Mesenchymal stem cell (in vitro differentiated cells and primary cell): ENCODE results near the gene NEUROD6.

Experiments used
- DNase-seq: peaks from one replicate; pipeline ENCODE4 v3.0.0-alpha.2; 2013
- H2AFZ ChIP-seq: one replicate; pipeline ENCODE4 v1.6.1; 2013; ENCODE audit warnings: low read depth, mild to moderate bottlenecking, control low read depth, inconsistent platforms, low read length, moderate library complexity
- H2AK5ac ChIP-seq: 2 replicates; pipeline ENCODE4 v1.6.1; 2013; ENCODE audit warnings: low read length, moderate library complexity, mild to moderate bottlenecking, inconsistent platforms; ENCODE audit not compliant: severe bottlenecking
- H2BK120ac ChIP-seq: one replicate; pipeline ENCODE4 v1.6.1; 2013; ENCODE audit warnings: low read depth, mild to moderate bottlenecking, inconsistent platforms, low read length, moderate library complexity
- H2BK12ac ChIP-seq, 2 experiments: one replicate each; pipeline ENCODE4 v1.6.1; 2013; ENCODE audit warnings: inconsistent platforms in 2 of 2, low read length in 2 of 2, mild to moderate bottlenecking in 2 of 2, moderate library complexity in 2 of 2, control low read depth in 1 of 2
- H2BK15ac ChIP-seq: one replicate; pipeline ENCODE4 v1.6.1; 2013; ENCODE audit warnings: mild to moderate bottlenecking, low read depth, inconsistent platforms; ENCODE audit not compliant: poor library complexity, severe bottlenecking
- H2BK5ac ChIP-seq: 2 replicates; pipeline ENCODE4 v1.6.1; 2013; ENCODE audit warnings: low read depth, mild to moderate bottlenecking, low read length, control low read depth, inconsistent platforms; ENCODE audit not compliant: poor library complexity, severe bottlenecking
- H3K14ac ChIP-seq, 2 experiments: one replicate each; pipeline ENCODE4 v1.6.1; 2013; ENCODE audit warnings: inconsistent platforms in 2 of 2, low read length in 2 of 2, control low read depth in 1 of 2, mild to moderate bottlenecking in 1 of 2, moderate library complexity in 1 of 2
- H3K18ac ChIP-seq, 2 experiments: one replicate each; pipeline ENCODE4 v1.6.1; 2013; ENCODE audit warnings: inconsistent platforms in 2 of 2, low read length in 2 of 2, control low read depth in 1 of 2, low read depth in 1 of 2, mild to moderate bottlenecking in 1 of 2
- H3K23ac ChIP-seq, 2 experiments: one replicate each; pipeline ENCODE4 v1.6.1; 2013; ENCODE audit warnings: inconsistent platforms in 2 of 2, low read length in 2 of 2, mild to moderate bottlenecking in 2 of 2, moderate library complexity in 2 of 2, control low read depth in 1 of 2
- H3K27ac ChIP-seq: 2 replicates; pipeline ENCODE4 v1.5.1; 2013; ENCODE audit warnings: mild to moderate bottlenecking, moderate library complexity, low read length, control low read depth, inconsistent platforms; ENCODE audit not compliant: poor library complexity, severe bottlenecking
- H3K27me3 ChIP-seq, 2 experiments: 2 replicates each; pipeline versions ENCODE4 v1.6.1 to v1.7.0; 2013; ENCODE audit warnings: low read length in 2 of 2, mild to moderate bottlenecking in 2 of 2, moderate library complexity in 2 of 2, control low read depth in 1 of 2, inconsistent platforms in 1 of 2; ENCODE audit not compliant: control insufficient read depth in 1 of 2, insufficient read depth in 1 of 2
- H3K36me3 ChIP-seq, 2 experiments: 2 replicates each; pipeline versions ENCODE4 v1.6.1 to v1.7.0; 2013; ENCODE audit warnings: low read length in 2 of 2, control low read depth in 1 of 2, inconsistent platforms in 1 of 2, low read depth in 1 of 2, mild to moderate bottlenecking in 1 of 2; ENCODE audit not compliant: insufficient read depth in 2 of 2, control insufficient read depth in 1 of 2
- H3K4ac ChIP-seq, 2 experiments: one replicate each; pipeline ENCODE4 v1.6.1; 2013; ENCODE audit warnings: inconsistent platforms in 2 of 2, low read length in 2 of 2, mild to moderate bottlenecking in 2 of 2, moderate library complexity in 2 of 2, control low read depth in 1 of 2, low read depth in 1 of 2
- H3K4me1 ChIP-seq: 2 replicates; pipeline ENCODE4 v1.6.1; 2013; ENCODE audit warnings: low read depth, low read length, control low read depth; ENCODE audit not compliant: control insufficient read depth, insufficient read depth
- H3K4me2 ChIP-seq: 2 replicates; pipeline ENCODE4 v1.6.1; 2013; ENCODE audit warnings: low read length, mild to moderate bottlenecking, inconsistent platforms; ENCODE audit not compliant: poor library complexity, severe bottlenecking
- H3K4me3 ChIP-seq, 2 experiments: 2 replicates each; pipeline versions ENCODE4 v1.5.1 to v1.7.0; 2013; ENCODE audit warnings: low read length in 2 of 2, mild to moderate bottlenecking in 2 of 2, control low read depth in 1 of 2, low read depth in 1 of 2; ENCODE audit not compliant: insufficient read depth in 1 of 2
- H3K79me1 ChIP-seq: replicated peaks from 2 replicates; pipeline ENCODE4 v1.6.1; 2013; ENCODE audit warnings: mild to moderate bottlenecking, control low read depth, low read length, inconsistent platforms; ENCODE audit not compliant: poor library complexity, severe bottlenecking
- H3K9ac ChIP-seq: 2 replicates; pipeline ENCODE4 v1.7.0; 2013; ENCODE audit warnings: mild to moderate bottlenecking, low read length, moderate library complexity
- H3K9me3 ChIP-seq: 2 replicates; pipeline ENCODE4 v1.7.0; 2013; ENCODE audit warnings: mild to moderate bottlenecking, low read length; ENCODE audit not compliant: control insufficient read depth
- H4K8ac ChIP-seq: one replicate; pipeline ENCODE4 v1.6.1; 2013; ENCODE audit warnings: inconsistent platforms, mild to moderate bottlenecking, low read length, moderate library complexity
- H4K91ac ChIP-seq: one replicate; pipeline ENCODE4 v1.6.1; 2013; ENCODE audit warnings: mild to moderate bottlenecking, low read length, inconsistent platforms
- WGBS: methylation state at CpG from one replicate; pipeline ENCODE4 v1.1.7; 2013; ENCODE audit warnings: mixed read lengths; 5-methylcytosine and 5-hydroxymethylcytosine counted together

Gene NEUROD6

GRCh38 chr7:31310321-31310935, 30.1 kb downstream of the NEUROD6 start:
- no peak overlapping the region for H2BK5ac ChIP-seq
- no peaks in the 10 kb centered on the region for H3K9me3 ChIP-seq
- no peak overlapping the region for H2AK5ac ChIP-seq
- H3K4me3 ChIP-seq: no peak overlapping the region
- no peak overlapping the region for H3K9ac ChIP-seq
- no peak overlapping the region for H4K91ac ChIP-seq
- DNase-seq: no peak
- WGBS: 76% methylated on average over 2 of the region's 4 CpGs
- H3K23ac ChIP-seq: no peak overlapping the region
- no peaks in the 10 kb centered on the region for H3K4me1 ChIP-seq
- H3K14ac ChIP-seq: no peak overlapping the region
- H2BK12ac ChIP-seq: no peak overlapping the region
- no peak overlapping the region for H3K18ac ChIP-seq
- no peak overlapping the region for H3K4ac ChIP-seq
- no peaks in the 10 kb centered on the region for H3K79me1 ChIP-seq
- H2AFZ ChIP-seq: no peak overlapping the region
- H2BK120ac ChIP-seq: no peak overlapping the region
- H3K4me2 ChIP-seq: no peak overlapping the region
- H3K27ac ChIP-seq: no peak overlapping the region
- peaks cover 0 to 23% of the 10 kb centered on the region in 2 experiments for H3K27me3 ChIP-seq
- H4K8ac ChIP-seq: no peak overlapping the region
- H3K36me3 ChIP-seq: no peaks in the 10 kb centered on the region
- no peak overlapping the region for H2BK15ac ChIP-seq

- no peak overlapping the region for H3K14ac ChIP-seq
- no peaks in the 10 kb centered on the region for H3K79me1 ChIP-seq
- H2BK120ac ChIP-seq: no peak overlapping the region
- H3K36me3 ChIP-seq: no peaks in the 10 kb centered on the region
- H3K4ac ChIP-seq: no peak overlapping the region
- H3K9me3 ChIP-seq: no peaks in the 10 kb centered on the region
- H3K4me3 ChIP-seq: no peak overlapping the region
- H3K23ac ChIP-seq: no peak overlapping the region
- H3K18ac ChIP-seq: no peak overlapping the region
- no peak for DNase-seq
- H2BK12ac ChIP-seq: no peak overlapping the region
- no peak overlapping the region for H2BK15ac ChIP-seq
- H3K27ac ChIP-seq: no peak overlapping the region
- H2BK5ac ChIP-seq: no peak overlapping the region
- H4K8ac ChIP-seq: no peak overlapping the region
- no peak overlapping the region for H2AK5ac ChIP-seq
- H2AFZ ChIP-seq: no peak overlapping the region
- H3K27me3 ChIP-seq: peaks cover 0 to 23% of the 10 kb centered on the region in 2 experiments
- H3K4me2 ChIP-seq: no peak overlapping the region
- 72% methylated on average over 4 of the region's 4 CpGs for WGBS
- no peak overlapping the region for H4K91ac ChIP-seq
- no peak overlapping the region for H3K9ac ChIP-seq
- H3K4me1 ChIP-seq: no peaks in the 10 kb centered on the region
Observed at GRCh38 chr7:31309407-31309806, 31.1 kb downstream of the NEUROD6 start.

- Histone ChIP-seq H3K36me3 (no peaks in the 10 kb centered on the region), H2AFZ (no peak overlapping the region), H3K18ac (no peak overlapping the region), H3K4me2 (no peak overlapping the region), H4K8ac (no peak overlapping the region), H2BK120ac (no peak overlapping the region), H4K91ac (no peak overlapping the region), H3K4ac (no peak overlapping the region), H3K9ac (no peak overlapping the region), H2BK5ac (no peak overlapping the region), H3K9me3 (no peaks in the 10 kb centered on the region), H3K23ac (no peak overlapping the region), H2BK12ac (no peak overlapping the region), H3K4me3 (no peak overlapping the region), H3K79me1 (no peaks in the 10 kb centered on the region), H3K14ac (no peak overlapping the region), H2AK5ac (no peak overlapping the region), H3K27me3 (peaks cover 0 to 23% of the 10 kb centered on the region in 2 experiments), H3K4me1 (no peaks in the 10 kb centered on the region), H3K27ac (no peak overlapping the region), H2BK15ac (no peak overlapping the region)
- WGBS: 90% methylated on average over 3 of the region's 5 CpGs
- no peak for DNase-seq
Observed at GRCh38 chr7:31308652-31309051, 31.9 kb downstream of the NEUROD6 start.

GRCh38 chr7:31307972-31308371, 32.6 kb downstream of the NEUROD6 start:
- Histone ChIP-seq H3K4ac (no peak overlapping the region), H3K27me3 (peaks cover 0 to 23% of the 10 kb centered on the region in 2 experiments), H3K4me3 (no peak overlapping the region), H3K36me3 (no peaks in the 10 kb centered on the region), H3K14ac (no peak overlapping the region), H4K91ac (no peak overlapping the region), H2AFZ (no peak overlapping the region), H3K27ac (no peak overlapping the region), H2BK12ac (no peak overlapping the region), H3K4me1 (no peaks in the 10 kb centered on the region), H3K9ac (no peak overlapping the region), H3K79me1 (no peaks in the 10 kb centered on the region), H2BK5ac (no peak overlapping the region), H4K8ac (no peak overlapping the region), H2BK15ac (no peak overlapping the region), H2BK120ac (no peak overlapping the region), H3K23ac (no peak overlapping the region), H3K4me2 (no peak overlapping the region), H3K9me3 (no peaks in the 10 kb centered on the region), H2AK5ac (no peak overlapping the region), H3K18ac (no peak overlapping the region)
- no peak for DNase-seq
- WGBS: 89% methylated on average over 5 of the region's 7 CpGs
